GM12891 (cell line): ENCODE data around the gene FYB2.

ENCODE experiments used
- DNase-seq: peaks from one replicate; pipeline ENCODE4 v3.0.0; 2011; ENCODE audit warnings: low spot score; ENCODE audit not compliant: insufficient read length
- FAIRE-seq: peaks from 2 replicates; lab custom pipeline; 2011; peaks lifted over from hg19 to GRCh38; lab: Jason Lieb, UNC
- PAX5 ChIP-seq: IDR thresholded peaks from 2 replicates; pipeline ENCODE4 v1.6.1; 2011; ENCODE audit warnings: low read length, moderate library complexity, mild to moderate bottlenecking; ENCODE audit not compliant: insufficient read depth, severe bottlenecking
- POLR2A ChIP-seq: IDR thresholded peaks from 2 replicates; pipeline ENCODE4 v1.6.1; 2011; ENCODE audit warnings: low read depth, low read length, control low read depth
- POLR2AphosphoS5 ChIP-seq: IDR thresholded peaks from 2 replicates; pipeline ENCODE4 v1.6.1; 2011; ENCODE audit warnings: low read depth, low read length, control low read depth
- POU2F2 ChIP-seq: IDR thresholded peaks from 2 replicates; pipeline ENCODE4 v1.6.1; 2011; ENCODE audit warnings: low read depth, mild to moderate bottlenecking, control low read depth, low read length, moderate library complexity
- SPI1 ChIP-seq: IDR thresholded peaks from 2 replicates; pipeline ENCODE4 v1.6.1; 2011; ENCODE audit warnings: low read depth, low read length, control low read depth
- TAF1 ChIP-seq: IDR thresholded peaks from 2 replicates; pipeline ENCODE4 v1.6.1; 2011; ENCODE audit warnings: low read depth, low read length, control low read depth

Gene FYB2

DNA sequence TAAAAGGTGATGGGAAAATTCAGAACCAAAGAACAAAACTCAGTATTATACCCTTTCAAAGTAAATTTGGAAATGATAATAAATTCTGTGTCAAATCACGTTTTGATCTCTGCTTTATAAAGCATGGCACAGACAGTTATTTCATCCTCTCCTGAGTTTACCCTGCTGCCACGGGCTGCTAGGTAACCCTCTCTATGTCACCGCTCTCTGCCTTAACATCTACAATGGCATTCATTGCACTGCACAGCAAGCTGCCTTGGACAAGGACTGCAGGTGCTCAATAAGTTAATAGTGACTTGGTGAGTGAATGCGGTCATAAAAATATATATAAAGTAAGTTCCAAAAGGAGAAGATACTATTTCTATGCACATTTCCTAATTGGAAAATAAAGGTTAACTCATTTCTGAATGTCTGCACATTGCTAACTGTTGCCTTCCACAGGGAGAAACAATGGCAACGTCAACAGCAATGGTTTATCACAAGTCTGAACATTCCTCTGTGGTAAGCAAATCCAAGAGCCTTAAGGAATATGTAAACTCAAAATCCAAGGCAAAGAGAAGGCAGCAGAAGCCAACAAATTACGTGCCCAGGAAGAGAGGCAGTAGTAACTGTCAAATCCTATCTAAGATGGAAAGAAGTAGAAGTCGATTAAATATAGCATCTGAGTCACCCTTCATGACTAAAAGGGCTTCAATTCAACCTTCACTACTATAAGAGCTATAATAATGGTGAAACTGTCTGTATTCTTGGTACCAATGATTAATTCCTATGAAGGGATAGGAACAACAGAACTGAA is 19.4 kb downstream of the FYB2 start:
- DNase-seq (no peak), FAIRE-seq (no peak)
- TF ChIP-seq POLR2A (no peak), POU2F2 (no peak), TAF1 (no peak), SPI1 (no peak), POLR2AphosphoS5 (no peak), PAX5 (no peak)

DNA sequence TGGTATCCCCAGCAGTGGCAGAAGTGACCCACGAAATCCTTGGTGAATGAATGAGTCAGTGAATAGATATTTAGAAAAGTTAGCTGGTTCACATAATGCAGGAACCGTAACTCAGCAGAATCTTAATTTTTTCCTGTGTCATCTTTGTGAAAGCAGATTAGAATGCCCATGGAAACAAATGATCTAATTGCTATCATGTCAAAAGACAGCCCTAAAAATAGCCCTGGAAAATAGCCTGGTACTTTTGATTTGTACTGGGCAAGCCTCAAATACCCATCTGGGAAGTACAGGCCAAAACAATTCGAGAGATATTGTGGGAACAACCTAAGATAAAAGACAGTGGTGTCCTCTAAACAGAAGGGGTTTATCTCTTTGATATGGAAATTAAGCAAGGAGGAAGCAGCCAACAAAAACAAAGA is 21.1 kb downstream of the FYB2 start:
- no peak for DNase-seq
- no peak for FAIRE-seq
- TF ChIP-seq POLR2A (no peak), TAF1 (no peak), POLR2AphosphoS5 (no peak), POU2F2 (no peak), PAX5 (no peak)

DNA sequence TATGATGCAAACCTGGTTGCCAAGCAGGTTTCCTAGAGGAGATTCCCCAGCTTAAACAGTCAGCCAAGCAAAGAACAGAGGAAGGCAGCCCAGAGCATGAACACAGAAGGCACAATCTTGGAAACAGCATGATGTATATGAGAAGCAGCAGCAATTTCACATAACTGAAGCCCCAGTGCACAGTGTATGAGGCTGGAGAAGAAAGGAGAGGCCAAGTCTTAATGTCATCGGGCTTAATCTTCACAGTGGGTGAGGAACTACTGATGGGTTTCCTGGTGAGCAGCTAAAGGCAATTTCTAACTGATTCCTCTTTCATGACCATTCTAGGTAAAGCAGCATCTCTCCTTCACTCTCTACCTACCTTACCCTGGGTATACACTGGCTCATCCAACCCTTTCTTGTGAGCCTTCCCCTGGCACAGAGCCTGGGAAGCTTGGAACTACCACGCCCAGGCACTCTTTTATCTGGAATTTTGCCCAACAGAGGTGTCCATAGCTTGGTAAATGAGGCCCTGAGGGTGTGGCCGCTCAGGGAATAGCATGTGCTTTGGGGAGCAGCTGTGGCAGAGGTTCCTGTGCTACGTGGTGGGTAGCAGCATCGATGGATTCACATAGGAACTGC is 22.0 kb downstream of the FYB2 start:
- TF ChIP-seq POU2F2 = no peak
- TF ChIP-seq POLR2A = no peak
- no peak for TF ChIP-seq POLR2AphosphoS5
- TF ChIP-seq SPI1 = no peak
- no peak for TF ChIP-seq TAF1
- TF ChIP-seq PAX5 = no peak
- FAIRE-seq = no peak
- no peak for DNase-seq

DNA sequence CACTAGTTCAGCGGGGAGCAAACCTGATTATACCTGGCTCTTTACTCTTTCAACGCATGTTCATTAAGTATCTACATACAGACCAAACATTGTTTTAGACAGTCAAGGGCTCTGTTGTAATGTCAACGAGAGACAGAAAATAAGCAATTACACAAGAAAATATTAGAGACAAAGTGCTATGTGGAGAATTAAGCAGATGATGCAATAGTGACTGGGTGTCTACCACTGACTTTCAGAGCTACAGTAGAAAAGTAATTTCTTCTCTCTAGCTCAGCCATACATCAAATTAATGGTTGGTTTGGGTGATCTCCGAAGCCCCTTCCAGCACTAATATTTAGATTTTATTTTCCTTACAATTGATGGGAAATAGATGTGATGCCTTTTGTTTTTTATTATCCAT is 23.3 kb downstream of the FYB2 start:
- no peak for FAIRE-seq
- no peak for DNase-seq
- TF ChIP-seq PAX5 = no peak
- TF ChIP-seq POLR2AphosphoS5 = no peak
- TF ChIP-seq SPI1 = no peak
- TF ChIP-seq POLR2A = no peak
- no peak for TF ChIP-seq POU2F2
- TF ChIP-seq TAF1 = no peak

DNA sequence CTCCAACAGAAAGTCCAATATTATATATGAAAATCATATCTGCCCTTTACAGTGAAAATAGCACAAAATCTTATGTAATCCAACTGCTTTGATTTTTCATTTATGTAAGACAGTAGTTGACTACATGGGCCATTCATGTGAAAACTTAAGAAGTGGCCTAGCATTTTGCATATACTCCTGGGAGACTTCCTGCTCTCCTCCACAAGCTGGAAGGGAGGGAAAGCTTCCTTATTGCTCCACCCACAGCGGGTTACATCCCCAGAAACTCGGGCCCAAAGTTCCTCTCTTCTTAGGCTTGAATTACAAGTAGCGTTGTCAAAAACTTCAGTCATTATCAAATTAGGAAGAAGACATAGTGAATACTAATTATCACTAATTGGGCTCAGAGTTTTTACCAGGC is 29.2 kb downstream of the FYB2 start:
- FAIRE-seq (no peak), DNase-seq (no peak)

DNA sequence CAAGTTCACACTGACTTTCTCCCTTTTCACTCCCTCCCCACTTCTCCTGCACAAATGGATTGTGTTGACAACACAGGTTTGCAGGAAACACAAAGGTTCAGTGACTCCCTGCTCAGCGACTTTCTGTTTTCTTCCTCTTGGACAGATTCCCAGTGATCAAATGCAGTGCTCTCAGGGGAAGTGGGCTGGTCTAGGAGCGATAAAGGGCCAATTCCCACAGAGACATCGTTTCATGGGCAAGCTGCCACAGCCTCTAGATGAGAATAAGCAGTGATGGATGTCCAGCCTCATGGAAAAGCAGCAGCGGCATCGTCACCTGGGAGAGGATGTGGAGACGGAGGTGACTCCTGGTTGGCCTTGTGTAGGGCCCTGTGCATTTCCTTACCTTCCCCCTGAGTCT is 30.6 kb downstream of the FYB2 start:
- TF ChIP-seq PAX5 (no peak), POLR2A (no peak), SPI1 (no peak), TAF1 (no peak), POU2F2 (no peak), POLR2AphosphoS5 (no peak)
- DNase-seq (no peak), FAIRE-seq (no peak)

More for the DNA sequence above, 29.2 kb downstream of the FYB2 start:
- no peak for TF ChIP-seq POU2F2
- TF ChIP-seq PAX5 = no peak
- no peak for TF ChIP-seq POLR2A
- no peak for TF ChIP-seq TAF1
- TF ChIP-seq SPI1 = no peak
- no peak for TF ChIP-seq POLR2AphosphoS5

DNA sequence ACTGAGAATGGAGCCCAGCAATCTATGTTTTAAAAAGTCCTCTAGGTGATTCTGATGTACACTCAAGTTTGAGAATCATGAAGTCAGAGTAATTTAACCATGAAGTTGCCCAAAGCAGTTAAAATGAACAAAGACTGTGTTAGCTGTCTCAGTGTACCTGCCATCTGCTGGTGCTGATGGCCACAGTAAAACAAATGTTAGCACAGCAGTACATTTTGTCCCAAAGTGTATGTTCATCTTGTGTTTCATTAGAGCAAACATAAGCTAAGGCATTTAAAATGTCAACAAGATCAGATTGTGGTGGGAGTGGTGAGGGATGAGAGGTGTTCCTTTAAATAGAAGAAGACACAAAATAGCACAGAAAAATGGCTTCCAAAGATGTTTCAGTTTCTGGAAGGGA is 31.1 kb downstream of the FYB2 start:
- TF ChIP-seq SPI1 (no peak), TAF1 (no peak), PAX5 (no peak), POLR2A (no peak), POU2F2 (no peak), POLR2AphosphoS5 (no peak)
- no peak for FAIRE-seq
- no peak for DNase-seq

DNA sequence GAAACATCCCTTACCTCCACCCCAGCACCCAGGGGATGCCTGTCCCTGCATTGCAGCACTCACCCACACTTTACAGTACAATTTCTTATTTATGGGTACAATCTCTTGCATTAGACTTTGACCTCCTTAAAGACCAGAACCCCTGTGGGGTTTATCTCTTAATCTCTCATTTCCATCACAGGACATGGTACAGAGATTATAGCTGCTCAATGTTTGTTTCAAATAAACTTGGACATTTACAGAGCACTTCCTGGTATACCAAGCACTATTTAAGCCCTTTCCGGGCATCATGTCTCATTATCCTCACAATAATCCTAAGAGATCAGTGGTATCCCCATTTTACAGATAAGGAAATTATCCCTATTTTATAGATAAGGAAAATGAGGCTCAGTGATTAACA is 31.9 kb downstream of the FYB2 start:
- TF ChIP-seq POLR2AphosphoS5 (no peak), PAX5 (no peak), POU2F2 (no peak), TAF1 (no peak), SPI1 (no peak), POLR2A (no peak)
- no peak for FAIRE-seq
- no peak for DNase-seq

DNA sequence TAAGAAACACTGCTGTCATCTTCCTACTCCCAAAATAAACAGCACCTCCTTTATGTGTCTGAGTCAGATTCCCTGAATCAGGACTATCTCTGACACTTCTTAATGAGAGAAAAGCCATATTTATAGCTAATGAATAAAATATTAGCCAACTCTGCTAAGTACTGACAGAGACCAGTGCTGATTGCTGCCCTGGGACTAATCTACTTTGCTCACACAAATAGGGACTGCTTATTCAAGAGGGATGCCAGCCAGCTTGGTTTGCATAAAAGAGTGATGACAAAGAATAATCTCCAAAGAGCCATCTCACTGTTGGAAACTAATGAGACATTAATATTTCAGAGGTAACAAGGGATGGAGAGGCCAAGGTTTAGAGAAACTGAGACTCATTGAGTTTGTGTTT is 36.4 kb downstream of the FYB2 start:
- DNase-seq (no peak), FAIRE-seq (no peak)
- TF ChIP-seq POLR2AphosphoS5 = no peak
- no peak for TF ChIP-seq POU2F2
- no peak for TF ChIP-seq PAX5
- no peak for TF ChIP-seq POLR2A
- no peak for TF ChIP-seq TAF1
- TF ChIP-seq SPI1 = no peak
